H9 (cell line): Measurements from ENCODE around the gene ZNF892. TPM values are rescaled to one million over a fixed set of nuclear protein-coding genes. Genes with fewer than 3 reads are reported as not detected.

ENCODE experiments used
- DNase-seq: peaks from one replicate; pipeline ENCODE4 v3.0.0-alpha.2; 2017
- H2AFZ ChIP-seq: one replicate; pipeline ENCODE4 v1.6.1; 2013; ENCODE audit warnings: mild to moderate bottlenecking, low read length, control low read depth, moderate library complexity
- H2AK5ac ChIP-seq: 2 replicates; pipeline ENCODE4 v1.6.1; 2013; ENCODE audit warnings: low read length, control low read depth, mixed read lengths; ENCODE audit not compliant: insufficient read length
- H2BK120ac ChIP-seq: one replicate; pipeline ENCODE4 v1.6.1; 2013; ENCODE audit warnings: low read depth, mild to moderate bottlenecking, low read length, control low read depth, inconsistent platforms; ENCODE audit not compliant: poor library complexity, severe bottlenecking
- H2BK12ac ChIP-seq: 2 replicates; pipeline ENCODE4 v1.6.1; 2013; ENCODE audit warnings: low read length, control low read depth, mixed read lengths, low read depth; ENCODE audit not compliant: insufficient read length
- H2BK15ac ChIP-seq: 2 replicates; pipeline ENCODE4 v1.6.1; 2013; ENCODE audit warnings: low read depth, low read length, control low read depth
- H2BK20ac ChIP-seq: one replicate; pipeline ENCODE4 v1.6.1; 2013; ENCODE audit warnings: low read depth, mild to moderate bottlenecking, low read length, control low read depth, inconsistent platforms; ENCODE audit not compliant: poor library complexity, severe bottlenecking
- H2BK5ac ChIP-seq: 2 replicates; pipeline ENCODE4 v1.6.1; 2013; ENCODE audit warnings: low read length, control low read depth, mixed read lengths; ENCODE audit not compliant: insufficient read length
- H3K14ac ChIP-seq: 2 replicates; pipeline ENCODE4 v1.6.1; 2013; ENCODE audit warnings: low read length, control low read depth; ENCODE audit not compliant: insufficient read depth
- H3K18ac ChIP-seq: 2 replicates; pipeline ENCODE4 v1.6.1; 2013; ENCODE audit warnings: low read depth, mild to moderate bottlenecking, mixed read lengths, low read length, control low read depth; ENCODE audit not compliant: insufficient read length
- H3K23ac ChIP-seq: 2 replicates; pipeline ENCODE4 v1.6.1; 2013; ENCODE audit warnings: low read length, control low read depth, mixed read lengths, low read depth; ENCODE audit not compliant: insufficient read length
- H3K23me2 ChIP-seq: 2 replicates; pipeline ENCODE4 v1.6.1; 2013; ENCODE audit warnings: low read depth, mild to moderate bottlenecking, mixed read lengths, low read length, control low read depth; ENCODE audit not compliant: insufficient read length, poor library complexity, severe bottlenecking
- H3K27ac ChIP-seq: 2 replicates; pipeline ENCODE4 v1.5.1; 2013; ENCODE audit warnings: low read length, control low read depth, mixed read lengths, low read depth; ENCODE audit not compliant: insufficient read length
- H3K27me3 ChIP-seq: 2 replicates; pipeline ENCODE4 v1.6.1; 2013; ENCODE audit warnings: low read length, control low read depth, inconsistent platforms; ENCODE audit not compliant: insufficient read depth
- H3K4ac ChIP-seq: 2 replicates; pipeline ENCODE4 v1.6.1; 2013; ENCODE audit warnings: low read depth, mild to moderate bottlenecking, control low read depth, inconsistent platforms, low read length, moderate library complexity
- H3K4me1 ChIP-seq: 2 replicates; pipeline ENCODE4 v1.6.1; 2013; ENCODE audit warnings: low read length, control low read depth, inconsistent platforms; ENCODE audit not compliant: insufficient read depth
- H3K4me2 ChIP-seq: 2 replicates; pipeline ENCODE4 v1.6.1; 2013; ENCODE audit warnings: low read length, control low read depth, mixed read lengths; ENCODE audit not compliant: insufficient read length, insufficient read depth
- H3K56ac ChIP-seq: 2 replicates; pipeline ENCODE4 v1.6.1; 2013; ENCODE audit warnings: low read depth, mild to moderate bottlenecking, mixed read lengths, low read length, control low read depth; ENCODE audit not compliant: insufficient read length
- H3K79me1 ChIP-seq: 2 replicates; pipeline ENCODE4 v1.6.1; 2013; ENCODE audit warnings: low read depth, mild to moderate bottlenecking, moderate library complexity, low read length, control low read depth, inconsistent platforms; ENCODE audit not compliant: insufficient read depth, poor library complexity, severe bottlenecking
- H3K79me2 ChIP-seq: 2 replicates; pipeline ENCODE4 v1.6.1; 2013; ENCODE audit warnings: low read length, control low read depth, inconsistent platforms; ENCODE audit not compliant: insufficient read depth
- H3K9ac ChIP-seq: 2 replicates; pipeline ENCODE4 v1.6.1; 2013; ENCODE audit warnings: low read length, control low read depth, mixed read lengths; ENCODE audit not compliant: insufficient read length; ENCODE audit errors: extremely low read depth
- H3K9me3 ChIP-seq: one replicate; pipeline ENCODE4 v1.6.1; 2013; ENCODE audit warnings: low read depth, low read length, inconsistent platforms; ENCODE audit not compliant: control insufficient read depth
- H3T11ph ChIP-seq: one replicate; pipeline ENCODE4 v1.6.1; 2013; ENCODE audit warnings: mild to moderate bottlenecking, low read length, control low read depth, inconsistent platforms
- H4K20me1 ChIP-seq: one replicate; pipeline ENCODE4 v1.6.1; 2013; ENCODE audit not compliant: control insufficient read depth, insufficient read length, insufficient read depth
- H4K5ac ChIP-seq: 2 replicates; pipeline ENCODE4 v1.6.1; 2013; ENCODE audit warnings: low read depth, mild to moderate bottlenecking, mixed read lengths, low read length, control low read depth; ENCODE audit not compliant: insufficient read length
- H4K8ac ChIP-seq: replicated peaks from 2 replicates; pipeline ENCODE4 v1.6.1; 2013; ENCODE audit warnings: low read length, control low read depth, mixed read lengths, low read depth; ENCODE audit not compliant: insufficient read length
- H4K91ac ChIP-seq: 2 replicates; pipeline ENCODE4 v1.6.1; 2013; ENCODE audit warnings: low read depth, mild to moderate bottlenecking, moderate library complexity, mixed read lengths, low read length, control low read depth; ENCODE audit not compliant: insufficient read length
- H3K27ac Mint-ChIP-seq, 3 experiments: 2 replicates in 2 of 3; 3 replicates in 1 of 3; pipeline ENCODE4 v1.8.0; 2020 to 2021; ENCODE audit warnings: mixed read lengths in 3 of 3, mild to moderate bottlenecking in 1 of 3, moderate library complexity in 1 of 3
- H3K27me3 Mint-ChIP-seq: 2 replicates; pipeline ENCODE4 v1.8.0; 2021; ENCODE audit warnings: low read depth, mild to moderate bottlenecking, moderate library complexity, mixed read lengths
- H3K36me3 Mint-ChIP-seq, 3 experiments: 2 replicates in 2 of 3; 3 replicates in 1 of 3; pipeline ENCODE4 v1.8.0; 2020 to 2021; ENCODE audit warnings: low read depth in 3 of 3, mixed read lengths in 3 of 3; ENCODE audit not compliant: insufficient read depth in 1 of 3
- H3K4me1 Mint-ChIP-seq, 2 experiments: 2 replicates each; pipeline ENCODE4 v1.8.0; 2020; ENCODE audit warnings: mixed read lengths in 2 of 2
- H3K4me3 Mint-ChIP-seq, 2 experiments: 2 replicates in 1 of 2; 3 replicates in 1 of 2; pipeline ENCODE4 v1.8.0; 2020 to 2021; ENCODE audit warnings: mild to moderate bottlenecking in 2 of 2, mixed read lengths in 2 of 2, moderate library complexity in 1 of 2
- H3K9me3 Mint-ChIP-seq, 2 experiments: 2 replicates in 1 of 2; 3 replicates in 1 of 2; pipeline ENCODE4 v1.8.0; 2020; ENCODE audit warnings: mild to moderate bottlenecking in 2 of 2, mixed read lengths in 2 of 2, moderate library complexity in 1 of 2
- WGBS: extraction: QIAGEN DNeasy Blood & Tissue Kit; methylation state at CpG from one replicate; pipeline ENCODE4 v1.1.7; 2013; ENCODE audit warnings: missing lambda C conversion rate, low lambda C conversion rate, mixed read lengths; ENCODE audit not compliant: insufficient read length; ENCODE audit errors: extremely low coverage; 5-methylcytosine and 5-hydroxymethylcytosine counted together
- total RNA-seq: library from RNA; stranded (reverse); gene quantifications from 2 replicates; pipeline ENCODE4 v1.2.1, GENCODE V29; 2021
- TF ChIP-seq, protein P1 (sequence below): fragments of 200-600 bp; sonication (generic); conservative IDR thresholded peaks from 3 replicates; pipeline ENCODE4 v1.8.0; 2021; ENCODE audit warnings: antibody characterized with exemption, mild to moderate bottlenecking

The ZNF892 gene
- total RNA-seq, 1 experiment from 2014 or later: 13.2 TPM

DNA sequence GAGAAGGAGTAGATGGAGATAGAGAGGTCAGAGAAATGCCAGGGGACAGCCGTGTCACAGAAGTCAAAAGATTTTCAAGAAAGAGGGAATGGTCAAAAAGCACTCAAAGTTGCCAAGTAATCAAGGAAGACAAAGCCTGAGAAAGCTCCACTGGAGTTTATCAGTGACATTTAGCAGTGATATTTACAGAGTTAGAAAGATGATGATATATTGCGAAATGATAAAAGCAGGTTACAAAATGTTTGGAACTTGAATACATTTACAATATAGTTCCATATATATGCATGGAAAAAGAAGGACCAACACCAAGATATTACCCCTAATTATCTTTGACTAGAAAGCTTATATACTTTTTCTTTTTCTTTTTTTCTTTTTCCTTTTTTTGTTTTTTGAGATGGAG is 21.3 kb upstream of the ZNF892 start:
- H2BK5ac ChIP-seq: no peak overlapping the region
- no peaks in the 10 kb centered on the region for H4K20me1 ChIP-seq
- WGBS: no CpG with 5 or more reads among the region's 2 CpGs
- H4K8ac ChIP-seq: no peak overlapping the region
- H4K5ac ChIP-seq: no peak overlapping the region
- H2AK5ac ChIP-seq: no peak overlapping the region
- H3T11ph ChIP-seq: no peak overlapping the region
- no peaks in the 10 kb centered on the region for H3K9me3 ChIP-seq
- no peak overlapping the region for H2BK12ac ChIP-seq
- H2BK20ac ChIP-seq: no peak overlapping the region
- no peak overlapping the region for H2AFZ ChIP-seq
- Mint-ChIP-seq H3K27ac (no peak overlapping the region), H3K36me3 (peaks cover 11 to 21% (median 19%) of the 10 kb centered on the region in 3 experiments; a peak in 6 of 7 replicates), H3K4me1 (no peaks in the 10 kb centered on the region), H3K4me3 (no peak overlapping the region), H3K9me3 (peaks cover 0 to 22% of the 10 kb centered on the region in 2 experiments; a peak in 3 of 5 replicates), H3K27me3 (peaks cover 21% of the 10 kb centered on the region)
- H3K4ac ChIP-seq: no peak overlapping the region
- no peak overlapping the region for H2BK15ac ChIP-seq
- H3K9ac ChIP-seq: no peak overlapping the region
- H4K91ac ChIP-seq: no peak overlapping the region
- H2BK120ac ChIP-seq: no peak overlapping the region
- DNase-seq: no peak
- no peaks in the 10 kb centered on the region for H3K23me2 ChIP-seq
- H3K27me3 ChIP-seq: no peaks in the 10 kb centered on the region
- no peak overlapping the region for H3K27ac ChIP-seq
- no peak overlapping the region for H3K4me2 ChIP-seq
- no peak overlapping the region for H3K23ac ChIP-seq
- no peak overlapping the region for H3K56ac ChIP-seq
- no peaks in the 10 kb centered on the region for H3K79me2 ChIP-seq
- TF ChIP-seq, protein P1, sequence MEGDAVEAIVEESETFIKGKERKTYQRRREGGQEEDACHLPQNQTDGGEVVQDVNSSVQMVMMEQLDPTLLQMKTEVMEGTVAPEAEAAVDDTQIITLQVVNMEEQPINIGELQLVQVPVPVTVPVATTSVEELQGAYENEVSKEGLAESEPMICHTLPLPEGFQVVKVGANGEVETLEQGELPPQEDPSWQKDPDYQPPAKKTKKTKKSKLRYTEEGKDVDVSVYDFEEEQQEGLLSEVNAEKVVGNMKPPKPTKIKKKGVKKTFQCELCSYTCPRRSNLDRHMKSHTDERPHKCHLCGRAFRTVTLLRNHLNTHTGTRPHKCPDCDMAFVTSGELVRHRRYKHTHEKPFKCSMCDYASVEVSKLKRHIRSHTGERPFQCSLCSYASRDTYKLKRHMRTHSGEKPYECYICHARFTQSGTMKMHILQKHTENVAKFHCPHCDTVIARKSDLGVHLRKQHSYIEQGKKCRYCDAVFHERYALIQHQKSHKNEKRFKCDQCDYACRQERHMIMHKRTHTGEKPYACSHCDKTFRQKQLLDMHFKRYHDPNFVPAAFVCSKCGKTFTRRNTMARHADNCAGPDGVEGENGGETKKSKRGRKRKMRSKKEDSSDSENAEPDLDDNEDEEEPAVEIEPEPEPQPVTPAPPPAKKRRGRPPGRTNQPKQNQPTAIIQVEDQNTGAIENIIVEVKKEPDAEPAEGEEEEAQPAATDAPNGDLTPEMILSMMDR: no peak
- H3K4me1 ChIP-seq: no peaks in the 10 kb centered on the region
- H3K18ac ChIP-seq: no peak overlapping the region
- H3K79me1 ChIP-seq: no peaks in the 10 kb centered on the region
- no peak overlapping the region for H3K14ac ChIP-seq
